Keratinocyte (primary cell): ENCODE results near the gene ITSN1.

Source experiments
- EZH2 ChIP-seq: IDR thresholded peaks from one replicate; pipeline ENCODE4 v1.6.1; 2012; ENCODE audit warnings: inconsistent platforms, mild to moderate bottlenecking, low read length, moderate library complexity
- TF ChIP-seq, protein P1 (sequence below), 3 experiments: IDR thresholded peaks in 1 of 3; conservative IDR thresholded peaks in 1 of 3; optimal IDR thresholded peaks in 1 of 3; 2 replicates in 2 of 3; 3 replicates in 1 of 3; pipeline versions ENCODE3 to v1.5.1; 2011; ENCODE audit warnings: low read length in 3 of 3, mild to moderate bottlenecking in 3 of 3, moderate library complexity in 2 of 3, control low read depth in 1 of 3, inconsistent platforms in 1 of 3; ENCODE audit not compliant: insufficient read depth in 2 of 3; ENCODE audit errors: extremely low read depth in 1 of 3

DNA sequence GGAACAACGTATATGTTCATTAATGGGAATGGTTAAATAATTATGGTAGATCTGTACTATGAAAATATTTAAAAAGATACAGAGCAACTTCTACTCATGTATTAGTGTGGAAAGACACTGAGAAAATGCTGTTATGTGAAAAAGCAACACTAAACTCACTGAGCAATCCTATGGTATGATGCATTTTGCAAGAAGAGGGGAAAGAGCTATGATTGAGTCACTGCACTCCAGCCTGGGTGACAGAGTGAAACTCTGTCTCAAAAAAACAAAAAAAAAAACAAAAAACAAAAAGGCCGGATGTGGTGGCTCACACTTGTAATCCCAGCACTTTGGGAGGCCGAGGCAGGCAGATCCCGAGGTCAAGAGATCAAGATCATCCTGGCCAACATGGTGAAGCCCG, 228.9 kb downstream of the ITSN1 start:
- TF ChIP-seq, protein P1, sequence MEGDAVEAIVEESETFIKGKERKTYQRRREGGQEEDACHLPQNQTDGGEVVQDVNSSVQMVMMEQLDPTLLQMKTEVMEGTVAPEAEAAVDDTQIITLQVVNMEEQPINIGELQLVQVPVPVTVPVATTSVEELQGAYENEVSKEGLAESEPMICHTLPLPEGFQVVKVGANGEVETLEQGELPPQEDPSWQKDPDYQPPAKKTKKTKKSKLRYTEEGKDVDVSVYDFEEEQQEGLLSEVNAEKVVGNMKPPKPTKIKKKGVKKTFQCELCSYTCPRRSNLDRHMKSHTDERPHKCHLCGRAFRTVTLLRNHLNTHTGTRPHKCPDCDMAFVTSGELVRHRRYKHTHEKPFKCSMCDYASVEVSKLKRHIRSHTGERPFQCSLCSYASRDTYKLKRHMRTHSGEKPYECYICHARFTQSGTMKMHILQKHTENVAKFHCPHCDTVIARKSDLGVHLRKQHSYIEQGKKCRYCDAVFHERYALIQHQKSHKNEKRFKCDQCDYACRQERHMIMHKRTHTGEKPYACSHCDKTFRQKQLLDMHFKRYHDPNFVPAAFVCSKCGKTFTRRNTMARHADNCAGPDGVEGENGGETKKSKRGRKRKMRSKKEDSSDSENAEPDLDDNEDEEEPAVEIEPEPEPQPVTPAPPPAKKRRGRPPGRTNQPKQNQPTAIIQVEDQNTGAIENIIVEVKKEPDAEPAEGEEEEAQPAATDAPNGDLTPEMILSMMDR (optimal IDR thresholded peaks at IDR 0.05 in 1 of 3, IDR thresholded peaks at IDR 0.05 in 1 of 3, conservative IDR thresholded peaks at IDR 0.05 in 1 of 3; ENCODE audit: extremely low read depth in 1 of 3, insufficient read depth in 2 of 3, low read length in 3 of 3) = no peak
- TF ChIP-seq EZH2 = no peak
